Lung (tissue), 12 donors: ENCODE results near the gene NKTR. TPM values are rescaled to one million over a fixed set of nuclear protein-coding genes. Genes with fewer than 3 reads are reported as not detected.

Experiments used
- ATAC-seq: fragments of 200-7000 bp; cut with Tn5 transposase; one replicate; pipeline ENCODE4 v1.9.1; 2020; ENCODE audit warnings: moderate number of reproducible peaks; ENCODE audit not compliant: insufficient read depth, low FRiP score
- DNase-seq, 3 donors: peaks; one replicate each; pipeline ENCODE4 v3.0.0-alpha.2; 2013 to 2017
- H3K27ac ChIP-seq, 2 donors: one replicate each; pipeline ENCODE4 v1.5.1; 2013; ENCODE audit warnings: mild to moderate bottlenecking in 2 of 2, moderate library complexity in 2 of 2, control low read depth in 1 of 2, inconsistent platforms in 1 of 2, low read depth in 1 of 2, low read length in 1 of 2
- H3K27me3 ChIP-seq, 3 donors: one replicate each; pipeline ENCODE4 v1.5.1; 2013; ENCODE audit warnings: low read length in 2 of 3; ENCODE audit not compliant: control insufficient read depth in 3 of 3, insufficient read depth in 3 of 3
- H3K36me3 ChIP-seq, 4 donors: one replicate each; pipeline ENCODE4 v1.5.1; 2013; ENCODE audit warnings: low read length in 4 of 4, mild to moderate bottlenecking in 1 of 4, moderate library complexity in 1 of 4; ENCODE audit not compliant: control insufficient read depth in 4 of 4, insufficient read depth in 4 of 4
- H3K4me1 ChIP-seq, 5 donors: one replicate each; pipeline ENCODE4 v1.5.1; 2013; ENCODE audit warnings: low read length in 5 of 5, mild to moderate bottlenecking in 2 of 5, moderate library complexity in 1 of 5; ENCODE audit not compliant: control insufficient read depth in 5 of 5, insufficient read depth in 5 of 5
- H3K4me3 ChIP-seq: one replicate; pipeline ENCODE4 v1.5.1; 2013; ENCODE audit warnings: mild to moderate bottlenecking, control low read depth, moderate library complexity
- H3K9ac ChIP-seq, 2 donors: one replicate each; pipeline ENCODE4 v1.5.1; 2013; ENCODE audit warnings: low read length in 2 of 2, control low read depth in 1 of 2; ENCODE audit not compliant: insufficient read depth in 1 of 2
- H3K9me3 ChIP-seq, 4 donors: one replicate each; pipeline ENCODE4 v1.5.1; 2013; ENCODE audit warnings: low read length in 3 of 4, mild to moderate bottlenecking in 1 of 4, moderate library complexity in 1 of 4; ENCODE audit not compliant: control insufficient read depth in 4 of 4, insufficient read depth in 3 of 4
- CTCF ChIP-seq: IDR thresholded peaks from 2 replicates; pipeline ENCODE4 v1.5.1; 2012; ENCODE audit warnings: mild to moderate bottlenecking; ENCODE audit errors: control extremely low read depth, extremely low read depth
- WGBS, 2 donors: extraction: QIAGEN DNeasy Blood & Tissue Kit; methylation state at CpG; one replicate each; pipeline ENCODE4 v1.1.7; 2013; 5-methylcytosine and 5-hydroxymethylcytosine counted together
- polyA plus RNA-seq, 2 donors: library from polyadenylated mRNA; stranded (reverse); fragments of 200-250 nt; gene quantifications; one replicate each; pipeline ENCODE4 v1.2.1, GENCODE V29; 2013
- total RNA-seq, 2 donors: library from RNA; depleted of rRNA in 1 of 2; stranded (reverse); fragments of >200 nt in 1 of 2; gene quantifications; one replicate each; pipeline ENCODE4 v1.2.1, GENCODE V29; 2014 to 2021
- donor health status: control.
- donor health status: control.
- donor health status: Bipolar disorder and iron deficiency.
- donor health status: healthy.
- donor health status: DM: yes; HTN: yes; CAD: no.

NKTR gene
- total and polyA plus RNA-seq, 4 donors: 15.3 to 291 (median 52.9) TPM

DNA sequence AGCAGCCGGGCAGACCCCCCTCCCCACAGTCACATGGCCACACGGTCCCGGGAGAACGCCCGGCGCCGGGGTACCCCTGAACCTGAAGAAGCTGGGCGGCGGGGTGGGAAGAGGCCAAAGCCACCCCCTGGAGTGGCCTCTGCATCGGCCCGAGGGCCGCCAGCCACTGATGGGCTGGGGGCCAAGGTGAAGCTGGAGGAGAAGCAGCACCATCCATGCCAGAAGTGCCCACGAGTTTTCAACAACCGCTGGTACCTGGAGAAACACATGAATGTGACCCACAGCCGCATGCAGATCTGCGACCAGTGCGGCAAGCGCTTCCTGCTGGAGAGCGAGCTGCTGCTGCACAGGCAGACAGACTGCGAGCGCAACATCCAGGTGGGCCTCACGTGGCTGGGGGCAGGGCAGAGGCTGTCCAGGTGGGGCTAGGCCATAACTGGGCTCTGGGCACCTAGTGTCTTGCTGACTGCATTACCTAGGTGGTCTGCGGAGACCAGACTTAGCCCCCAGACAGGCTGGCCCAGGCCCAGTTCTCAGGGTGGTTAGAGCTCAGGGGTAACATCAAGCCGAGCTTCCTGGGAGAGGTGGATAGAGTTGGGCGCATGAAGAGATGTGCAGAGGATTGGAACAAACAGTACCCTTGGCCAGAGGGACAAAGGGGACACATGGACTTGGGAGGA is 59.1 kb downstream of the NKTR start:
- no peak for ATAC-seq
- Histone ChIP-seq H3K9me3 (no peaks in the 10 kb centered on the region), H3K27me3 (no peaks in the 10 kb centered on the region), H3K4me3 (no peak overlapping the region), H3K36me3 (peaks cover 0 to 17% (median 0%) of the 10 kb centered on the region in 4 donors), H3K9ac (no peak overlapping the region), H3K4me1 (peaks cover 0 to 10% (median 6%) of the 10 kb centered on the region in 5 donors), H3K27ac (peak overlapping the region in 1 of 2 donors; percentile 65)
- no peak for DNase-seq
- WGBS, 2 donors: 85 to 89% methylated on average over 25 of the region's 25 CpGs
- no peak for TF ChIP-seq CTCF

DNA sequence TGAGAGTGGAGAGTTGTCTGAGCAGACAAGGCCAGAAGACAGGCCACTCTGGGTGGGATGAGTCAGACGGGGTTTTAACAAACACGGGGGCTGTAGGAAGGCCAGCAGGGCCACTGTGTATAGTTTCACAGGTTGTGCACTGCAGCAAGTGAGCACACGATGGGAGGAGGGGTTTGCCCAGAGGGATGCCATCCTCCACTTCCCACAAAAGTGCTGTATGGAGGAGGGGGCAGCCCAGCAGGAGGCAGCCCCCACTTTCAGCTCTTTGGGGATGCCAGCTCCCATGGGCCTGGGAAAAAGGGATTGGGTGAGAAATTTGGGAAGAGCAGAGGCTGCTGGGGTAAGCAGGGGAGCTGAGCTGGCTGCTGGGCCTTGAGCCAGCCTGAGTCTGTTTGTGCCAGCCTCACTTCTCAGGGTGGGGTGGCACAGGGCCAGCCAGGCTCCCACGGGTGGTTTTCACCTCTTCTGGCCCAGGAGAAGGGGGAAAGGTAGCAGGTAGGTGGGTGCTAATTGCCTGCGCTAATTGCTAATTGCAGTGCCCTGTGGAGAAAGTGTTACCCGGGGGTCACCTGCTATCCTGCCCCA is 59.7 kb downstream of the NKTR start:
- Histone ChIP-seq H3K4me3 (no peak overlapping the region), H3K9me3 (no peaks in the 10 kb centered on the region), H3K27ac (peak overlapping the region in 1 of 2 donors; percentile 65), H3K9ac (no peak overlapping the region), H3K36me3 (peaks cover 0 to 17% (median 0%) of the 10 kb centered on the region in 4 donors), H3K4me1 (peaks cover 0 to 6% (median 3%) of the 10 kb centered on the region in 5 donors), H3K27me3 (no peaks in the 10 kb centered on the region)
- no peak for DNase-seq
- no peak for TF ChIP-seq CTCF
- ATAC-seq: no peak
- WGBS, 2 donors: 65 to 86% methylated on average over 6 of the region's 6 CpGs

- Histone ChIP-seq H3K9me3 (no peaks in the 10 kb centered on the region), H3K27ac (peak overlapping the region in 1 of 2 donors; percentile 65), H3K9ac (no peak overlapping the region), H3K27me3 (no peaks in the 10 kb centered on the region), H3K4me1 (peaks cover 0 to 4% (median 0%) of the 10 kb centered on the region in 5 donors), H3K36me3 (peaks cover 0 to 17% (median 0%) of the 10 kb centered on the region in 4 donors), H3K4me3 (no peak overlapping the region)
- TF ChIP-seq CTCF: no peak
- WGBS, 2 donors: 81 to 87% methylated on average over 4 of the region's 4 CpGs
- DNase-seq: no peak
- ATAC-seq: no peak
Measured at GRCh38 chr3:42660898-42661297, 60.4 kb downstream of the NKTR start.
